ENCODE measurements around the gene CCNA1.
A peak's percentile ranks its signal among the peaks of the same experiment; 100 is the strongest.

CCNA1 gene

GRCh38 chr13:36454121-36454520 is 21.8 kb downstream of the CCNA1 start:
- DNase-seq = no peak

- no peak for DNase-seq
These were observed 22.7 kb downstream of the CCNA1 start for GRCh38 chr13:36454987-36455386.

- no peak for DNase-seq
These were observed 24.3 kb downstream of the CCNA1 start for GRCh38 chr13:36456577-36456976.

- DNase-seq = no peak
These were observed 29.2 kb downstream of the CCNA1 start for GRCh38 chr13:36461506-36461905.

GRCh38 chr13:36475468-36475867 is 43.2 kb downstream of the CCNA1 start:
- DNase-seq = peak; percentile 50

GRCh38 chr13:36476661-36477060 is 44.4 kb downstream of the CCNA1 start:
- DNase-seq = no peak

- no peak for DNase-seq
These were observed 48.6 kb downstream of the CCNA1 start for GRCh38 chr13:36480726-36481427.

- no peak for DNase-seq
These were observed 57.8 kb downstream of the CCNA1 start for GRCh38 chr13:36490055-36490454.

Measured in DMS53 (cell line).